Colonic mucosa (tissue), 4 donors: Measurements from ENCODE around the gene HMGCLL1. TPM values are rescaled to one million over a fixed set of nuclear protein-coding genes. Genes with fewer than 3 reads are reported as not detected.

Source experiments
- DNase-seq: peaks from one replicate; pipeline ENCODE4 v3.0.0-alpha.2; 2020
- H3K27ac ChIP-seq: fragments of 200-600 bp; one replicate; pipeline ENCODE4 v1.8.0; 2021
- H3K27me3 ChIP-seq: fragments of 200-600 bp; one replicate; pipeline ENCODE4 v1.8.0; 2021
- H3K36me3 ChIP-seq: fragments of 200-600 bp; one replicate; pipeline ENCODE4 v1.8.0; 2021
- H3K4me1 ChIP-seq: fragments of 200-600 bp; one replicate; pipeline ENCODE4 v1.8.0; 2021; ENCODE audit warnings: mild to moderate bottlenecking
- H3K4me3 ChIP-seq: fragments of 200-600 bp; one replicate; pipeline ENCODE4 v1.8.0; 2021
- H3K9ac ChIP-seq, 2 donors: one replicate each; pipeline ENCODE4 v1.7.0; 2013; ENCODE audit warnings: control low read depth in 2 of 2, low read depth in 2 of 2, low read length in 2 of 2
- H3K9me3 ChIP-seq: fragments of 200-600 bp; one replicate; pipeline ENCODE4 v1.8.0; 2021
- CTCF ChIP-seq: fragments of 200-600 bp; IDR thresholded peaks from one replicate; pipeline ENCODE4 v1.8.0; 2022; ENCODE audit warnings: antibody characterized with exemption, mild to moderate bottlenecking
- intact Hi-C: fragments of 100-400 bp; cut with DNase I; formaldehyde crosslinking; loops from one replicate; pipeline ENCODE4 v1.14.1; 2022
- total RNA-seq, 2 donors: library from RNA; stranded (reverse); fragmentation: NEBNext Ultra II Directional in 1 of 2; extraction: Animal tissue kit (Norgen Biotek cat#: 25700) in 1 of 2; gene quantifications; one replicate each; pipeline ENCODE4 v1.2.1, GENCODE V29; 2021
- donor health status: healthy.
- donor health status: DM: no; HTN: no; CAD: no.
- donor health status: DM: no; HTN: no; CAD: no.

HMGCLL1 gene
- total RNA-seq, 2 donors from 2014 or later, result 0.45 to 0.52 TPM

- TF ChIP-seq CTCF, result no peak
- H3K27me3 ChIP-seq, result no peaks in the 10 kb centered on the region
- H3K27ac ChIP-seq, result no peak overlapping the region
- intact Hi-C loops, result no loop called here
- no peak overlapping the region for H3K9ac ChIP-seq
- H3K36me3 ChIP-seq, result no peaks in the 10 kb centered on the region
- H3K4me1 ChIP-seq, result no peaks in the 10 kb centered on the region
- H3K4me3 ChIP-seq, result no peak overlapping the region
- no peaks in the 10 kb centered on the region for H3K9me3 ChIP-seq
- no peak for DNase-seq
Measured at GRCh38 chr6:55399351-55399750, 179.6 kb downstream of the HMGCLL1 start.

GRCh38 chr6:55397986-55398385 is 181.0 kb downstream of the HMGCLL1 start:
- Histone ChIP-seq H3K9ac (no peak overlapping the region), H3K27me3 (no peaks in the 10 kb centered on the region), H3K4me1 (no peaks in the 10 kb centered on the region), H3K4me3 (no peak overlapping the region), H3K27ac (no peak overlapping the region), H3K9me3 (no peaks in the 10 kb centered on the region), H3K36me3 (no peaks in the 10 kb centered on the region)
- DNase-seq, result no peak
- TF ChIP-seq CTCF, result no peak
- intact Hi-C loops, result no loop called here

- intact Hi-C loops, result no loop called here
- Histone ChIP-seq H3K36me3 (no peaks in the 10 kb centered on the region), H3K27ac (no peak overlapping the region), H3K9me3 (no peaks in the 10 kb centered on the region), H3K4me3 (no peak overlapping the region), H3K4me1 (no peaks in the 10 kb centered on the region), H3K27me3 (no peaks in the 10 kb centered on the region), H3K9ac (no peak overlapping the region)
- TF ChIP-seq CTCF, result no peak
- DNase-seq, result no peak
Measured at GRCh38 chr6:55395871-55396270, 183.1 kb downstream of the HMGCLL1 start.

GRCh38 chr6:55388211-55388610 is 190.8 kb downstream of the HMGCLL1 start:
- no peak overlapping the region for H3K4me3 ChIP-seq
- no peak overlapping the region for H3K27ac ChIP-seq
- no peaks in the 10 kb centered on the region for H3K27me3 ChIP-seq
- TF ChIP-seq CTCF, result no peak
- no peaks in the 10 kb centered on the region for H3K9me3 ChIP-seq
- H3K9ac ChIP-seq, result no peak overlapping the region
- intact Hi-C loops, result no loop called here
- H3K4me1 ChIP-seq, result no peaks in the 10 kb centered on the region
- DNase-seq, result no peak
- no peaks in the 10 kb centered on the region for H3K36me3 ChIP-seq
